OCI-LY3 (cell line): ENCODE measurements around the gene DDTL.
A peak's percentile ranks its signal among the peaks of the same experiment; 100 is the strongest.
"Not testable (repeated sequence)": the region's sequence is repeated elsewhere in the genome, so short reads cannot be mapped to it uniquely, and the experiment has no call there.

ENCODE experiments used
- H2AFZ ChIP-seq: fragments of 200-600, 300-600 bp; shearing (Covaris generic); 2 replicates; pipeline ENCODE4 v1.6.0; 2014; ENCODE audit warnings: antibody characterized with exemption, low read depth, low read length
- H3K27ac ChIP-seq: fragments of 200-600, 300-600 bp; sonication (generic); 2 replicates; pipeline ENCODE4 v1.5.1; 2014; ENCODE audit warnings: mild to moderate bottlenecking, low read length, moderate library complexity, mixed read lengths
- H3K27me3 ChIP-seq: fragments of 200-600, 300-600 bp; sonication (generic); 2 replicates; pipeline ENCODE4 v1.6.1; 2014; ENCODE audit warnings: low read depth, low read length, mixed read lengths
- H3K36me3 ChIP-seq: fragments of 200-600, 300-600 bp; sonication (generic); replicated peaks from 2 replicates; pipeline ENCODE3; 2014; ENCODE audit warnings: low read depth, low read length, mixed read lengths
- H3K4me1 ChIP-seq: fragments of 300-600, 200-600 bp; sonication (generic); 2 replicates; pipeline ENCODE4 v1.6.1; 2014; ENCODE audit warnings: low read length, mixed read lengths
- H3K4me2 ChIP-seq: fragments of 200-600, 300-600 bp; sonication (generic); 2 replicates; pipeline ENCODE4 v1.6.1; 2014; ENCODE audit warnings: low read length, mixed read lengths
- H3K4me3 ChIP-seq: fragments of 300-600, 200-600 bp; sonication (generic); 2 replicates; pipeline ENCODE4 v1.5.1; 2014; ENCODE audit warnings: antibody characterized with exemption, mild to moderate bottlenecking, low read length, moderate library complexity
- H3K79me2 ChIP-seq: fragments of 300-600, 200-600 bp; shearing (Covaris generic); 2 replicates; pipeline ENCODE4 v1.6.1; 2014; ENCODE audit warnings: mild to moderate bottlenecking, low read length, mixed read lengths
- H3K9ac ChIP-seq: fragments of 300-600, 200-600 bp; shearing (Covaris generic); 2 replicates; pipeline ENCODE4 v1.6.0; 2014; ENCODE audit warnings: mild to moderate bottlenecking, low read length, moderate library complexity
- H3K9me3 ChIP-seq: fragments of 200-600, 300-600 bp; shearing (Covaris generic); 2 replicates; pipeline ENCODE4 v1.6.1; 2014; ENCODE audit warnings: low read length, mixed read lengths; ENCODE audit not compliant: insufficient read depth
- H4K20me1 ChIP-seq: fragments of 200-600, 300-600 bp; sonication (generic); 2 replicates; pipeline ENCODE4 v1.6.1; 2016; ENCODE audit warnings: low read length, mixed read lengths; ENCODE audit not compliant: insufficient read depth
- TF ChIP-seq, protein P1 (sequence below): fragments of 200-600, 300-600 bp; sonication (generic); IDR thresholded peaks from 2 replicates; pipeline ENCODE4 v1.5.1; 2014; ENCODE audit warnings: antibody characterized with exemption, low read length, low read depth

DDTL gene

DNA sequence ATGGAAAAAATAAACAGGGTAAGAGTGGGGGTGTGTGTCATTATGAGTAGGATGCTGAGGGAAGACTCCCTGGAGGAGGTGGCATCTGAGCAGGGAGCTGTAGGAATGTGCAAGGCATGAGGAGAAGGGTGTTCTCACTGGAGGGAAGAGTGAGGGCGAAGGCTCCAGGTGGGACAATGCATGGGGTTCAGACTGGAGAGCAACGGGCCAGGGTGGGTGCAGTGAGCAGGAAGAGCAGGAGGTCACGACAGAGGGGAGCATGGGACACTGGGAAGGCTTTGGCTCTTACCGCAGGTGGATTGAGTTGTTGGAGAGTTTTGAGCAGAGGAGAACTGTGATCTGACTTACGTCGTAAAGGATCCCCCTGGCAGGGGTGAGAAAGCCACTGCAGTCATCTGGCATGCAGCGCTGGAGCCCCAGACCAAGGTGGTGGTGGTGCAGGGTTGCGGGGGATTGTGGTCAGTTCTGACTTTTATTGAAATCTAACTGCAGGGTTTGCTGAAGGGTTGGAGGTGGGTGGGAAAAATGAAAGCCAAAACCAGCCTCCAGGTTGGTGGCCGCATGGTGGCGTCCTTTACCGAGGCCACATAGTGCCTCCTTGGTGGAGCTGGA is 13.8 kb upstream of the DDTL start:
- H4K20me1 ChIP-seq, H3K36me3 ChIP-seq, H3K79me2 ChIP-seq, H3K9me3 ChIP-seq, H3K4me2 ChIP-seq, H3K4me1 ChIP-seq, H3K4me3 ChIP-seq, H3K27ac ChIP-seq, H3K9ac ChIP-seq, H2AFZ ChIP-seq, H3K27me3 ChIP-seq: not testable (repeated sequence)

DNA sequence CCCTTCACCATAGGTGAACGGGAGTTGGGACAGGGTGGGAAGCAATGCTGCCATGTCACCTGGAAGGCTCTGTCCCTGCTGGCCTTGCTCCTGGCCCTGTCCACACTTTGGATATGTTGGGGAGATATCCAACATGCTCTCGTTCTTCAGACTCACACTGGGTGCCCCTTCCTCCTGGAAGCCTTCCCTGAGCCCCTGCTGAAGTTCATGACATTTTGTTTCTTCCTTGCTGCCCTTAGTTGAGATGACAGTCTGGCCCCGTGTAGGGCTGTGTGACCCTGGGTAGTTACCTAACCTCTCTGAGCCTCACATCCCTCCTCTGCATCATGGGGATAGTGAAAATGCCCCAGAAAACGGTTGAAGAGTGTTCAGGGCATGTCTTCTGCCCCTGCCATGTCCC is 13.2 kb upstream of the DDTL start:
- H3K4me1 ChIP-seq, H3K4me3 ChIP-seq, H4K20me1 ChIP-seq, H3K27ac ChIP-seq, H3K4me2 ChIP-seq, H3K27me3 ChIP-seq, H3K79me2 ChIP-seq, H3K9me3 ChIP-seq, H2AFZ ChIP-seq, H3K36me3 ChIP-seq, H3K9ac ChIP-seq: not testable (repeated sequence)

DNA sequence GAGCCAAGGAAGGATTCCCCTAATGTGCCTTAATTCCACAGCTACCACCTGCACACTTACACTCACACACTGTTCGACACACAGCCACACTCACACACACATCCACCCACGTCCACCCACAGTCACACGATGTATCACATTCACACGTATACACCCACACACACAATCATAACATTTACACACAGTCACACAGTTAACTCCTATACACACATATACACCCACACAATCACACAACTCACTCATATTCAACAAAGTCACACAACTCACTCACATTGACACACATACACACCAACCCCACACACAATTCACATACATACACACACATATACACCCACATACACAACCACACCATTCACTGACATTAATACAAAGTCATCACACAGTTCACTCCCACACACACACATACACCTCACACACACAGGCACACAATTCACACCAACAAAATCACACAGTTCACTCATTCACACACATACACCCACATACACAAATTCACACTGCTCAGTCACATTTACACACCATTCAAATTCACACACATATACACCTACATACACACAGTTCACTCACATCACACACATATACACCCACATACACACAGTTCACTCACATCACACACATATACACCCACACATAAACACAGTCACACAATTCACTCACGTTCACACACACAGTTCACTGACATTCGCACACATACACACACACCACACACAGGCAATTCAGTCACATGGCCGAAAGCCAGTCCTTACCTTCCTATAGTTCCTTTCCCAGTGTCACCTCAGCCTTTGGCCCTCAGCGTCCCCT is 12.3 kb upstream of the DDTL start:
- H3K79me2 ChIP-seq, H3K4me3 ChIP-seq, H2AFZ ChIP-seq, H3K27me3 ChIP-seq, H3K9ac ChIP-seq, H4K20me1 ChIP-seq, H3K4me2 ChIP-seq, H3K9me3 ChIP-seq, H3K27ac ChIP-seq, H3K36me3 ChIP-seq, H3K4me1 ChIP-seq: not testable (repeated sequence)

DNA sequence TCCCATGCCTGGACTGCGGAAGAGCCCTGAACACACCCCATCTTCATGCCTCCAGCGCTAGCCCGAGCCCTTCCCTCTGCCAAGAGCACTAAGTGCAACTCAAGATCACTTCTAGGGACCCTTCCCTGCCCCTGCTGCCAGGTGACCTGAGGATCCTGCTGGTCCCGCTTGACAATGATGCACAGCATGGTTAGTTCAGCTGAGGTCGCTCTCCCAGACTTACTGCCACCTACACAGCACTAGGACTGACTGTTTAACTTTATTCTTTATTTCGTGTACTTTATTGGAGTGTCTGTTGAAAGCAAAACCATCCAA is 11.7 kb upstream of the DDTL start:
- not testable (repeated sequence) for H3K4me2 ChIP-seq, H3K79me2 ChIP-seq, H3K27me3 ChIP-seq, H3K9ac ChIP-seq, H4K20me1 ChIP-seq, H3K4me3 ChIP-seq, H3K36me3 ChIP-seq, H2AFZ ChIP-seq, H3K9me3 ChIP-seq, H3K27ac ChIP-seq, H3K4me1 ChIP-seq

DNA sequence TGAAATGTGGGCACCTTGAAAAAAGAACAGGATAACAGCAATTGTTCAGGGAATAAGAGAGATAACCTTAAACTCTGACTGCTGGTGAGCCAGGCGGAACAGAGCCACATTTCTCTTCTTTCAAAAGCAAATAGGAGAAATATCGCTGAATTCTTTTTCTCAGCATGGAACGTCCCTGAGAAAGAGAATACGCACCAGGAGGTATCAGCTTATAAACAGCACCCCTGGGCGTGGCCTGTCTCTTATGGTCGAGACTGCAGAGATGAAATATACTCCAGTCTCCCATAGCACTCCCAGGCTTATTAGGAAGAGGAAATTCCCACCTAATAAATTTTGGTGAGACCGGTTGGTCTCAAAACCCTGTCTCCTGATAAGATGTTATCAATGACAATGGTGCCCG is 10.8 kb upstream of the DDTL start:
- not testable (repeated sequence) for H3K4me1 ChIP-seq, H4K20me1 ChIP-seq, H2AFZ ChIP-seq, H3K27ac ChIP-seq, H3K79me2 ChIP-seq, H3K27me3 ChIP-seq, H3K9ac ChIP-seq, H3K36me3 ChIP-seq, H3K4me2 ChIP-seq, H3K4me3 ChIP-seq, H3K9me3 ChIP-seq

DNA sequence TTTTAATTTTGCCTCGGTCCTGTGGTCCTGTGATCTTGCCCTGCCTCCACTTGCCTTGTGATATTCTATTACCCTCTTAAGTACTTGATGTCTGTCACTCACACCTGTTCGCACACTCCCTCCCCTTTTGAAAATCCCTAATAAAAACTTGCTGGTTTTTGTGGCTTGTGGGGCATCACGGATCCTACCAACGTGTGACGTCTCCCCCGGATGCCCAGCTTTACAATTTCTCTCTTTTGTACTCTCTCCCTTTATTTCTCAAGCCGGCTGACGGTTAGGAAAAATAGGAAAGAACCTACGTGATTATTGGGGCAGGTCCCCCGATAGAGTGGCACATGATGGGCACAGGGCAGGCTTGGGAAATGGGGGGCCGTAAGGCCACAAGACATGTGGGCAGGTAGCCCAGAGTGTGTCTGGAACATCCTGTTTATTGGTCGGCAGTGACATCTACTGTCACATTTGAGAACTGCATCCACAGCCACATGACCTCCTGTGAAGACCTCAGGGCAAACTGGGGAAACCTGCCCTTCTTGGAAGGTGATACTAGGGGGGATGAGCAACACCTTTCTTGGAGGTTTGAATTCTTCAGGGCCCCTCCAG is 10.3 kb upstream of the DDTL start:
- not testable (repeated sequence) for H3K79me2 ChIP-seq, H3K4me1 ChIP-seq, H3K9me3 ChIP-seq, H3K27ac ChIP-seq, H3K27me3 ChIP-seq, H3K36me3 ChIP-seq, H3K9ac ChIP-seq, H4K20me1 ChIP-seq
- TF ChIP-seq, protein P1, sequence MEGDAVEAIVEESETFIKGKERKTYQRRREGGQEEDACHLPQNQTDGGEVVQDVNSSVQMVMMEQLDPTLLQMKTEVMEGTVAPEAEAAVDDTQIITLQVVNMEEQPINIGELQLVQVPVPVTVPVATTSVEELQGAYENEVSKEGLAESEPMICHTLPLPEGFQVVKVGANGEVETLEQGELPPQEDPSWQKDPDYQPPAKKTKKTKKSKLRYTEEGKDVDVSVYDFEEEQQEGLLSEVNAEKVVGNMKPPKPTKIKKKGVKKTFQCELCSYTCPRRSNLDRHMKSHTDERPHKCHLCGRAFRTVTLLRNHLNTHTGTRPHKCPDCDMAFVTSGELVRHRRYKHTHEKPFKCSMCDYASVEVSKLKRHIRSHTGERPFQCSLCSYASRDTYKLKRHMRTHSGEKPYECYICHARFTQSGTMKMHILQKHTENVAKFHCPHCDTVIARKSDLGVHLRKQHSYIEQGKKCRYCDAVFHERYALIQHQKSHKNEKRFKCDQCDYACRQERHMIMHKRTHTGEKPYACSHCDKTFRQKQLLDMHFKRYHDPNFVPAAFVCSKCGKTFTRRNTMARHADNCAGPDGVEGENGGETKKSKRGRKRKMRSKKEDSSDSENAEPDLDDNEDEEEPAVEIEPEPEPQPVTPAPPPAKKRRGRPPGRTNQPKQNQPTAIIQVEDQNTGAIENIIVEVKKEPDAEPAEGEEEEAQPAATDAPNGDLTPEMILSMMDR: peak; percentile 57
- Histone ChIP-seq H3K4me3 (0 out of 2 replicates have a peak overlapping the region, but pooled peaks have one; percentile 44), H2AFZ (peak overlapping the region; percentile 34; the same call in 1 of the 2 replicates), H3K4me2 (peak overlapping the region; percentile 57)

DNA sequence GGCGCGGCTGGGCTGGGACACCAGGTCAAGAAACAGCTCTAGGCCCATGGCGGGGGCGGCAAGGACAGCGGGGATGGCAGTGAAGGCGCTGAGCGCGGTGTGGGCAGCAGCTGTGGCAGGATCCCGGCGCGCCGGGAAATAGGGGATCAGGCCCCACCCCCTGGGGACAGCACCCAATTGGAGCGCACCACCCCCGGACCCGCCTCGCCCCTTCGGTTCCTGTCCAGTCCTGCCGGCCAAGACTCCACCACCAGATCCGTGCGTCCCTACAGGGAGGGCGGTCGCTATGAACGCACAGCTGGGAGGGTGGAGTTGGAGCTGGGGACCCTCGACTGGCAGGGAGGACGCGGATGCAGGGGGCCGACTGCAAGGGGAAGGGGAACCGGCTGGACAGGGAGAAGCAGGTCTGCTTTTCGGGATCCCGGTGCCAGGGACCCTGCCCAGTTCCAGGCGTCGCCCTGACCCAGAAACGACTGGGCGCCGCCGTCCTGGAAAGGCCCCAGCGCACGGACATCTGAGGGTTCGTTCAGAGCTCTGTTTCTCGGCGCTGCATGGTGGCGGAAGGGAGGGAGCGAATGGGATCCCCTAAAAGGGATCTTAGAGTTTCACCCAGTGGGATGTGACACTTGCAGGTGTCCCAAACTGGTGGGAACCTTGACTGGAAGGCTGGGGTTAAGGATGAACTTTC is 5.5 kb upstream of the DDTL start, which contains the start of gene GSTT2B:
Gene GSTT2B (minus strand): TSS at position 112 of the 688 bp plus-strand sequence. CDS start 64 bp downstream, at position 48.
- H3K27me3 ChIP-seq, H3K4me3 ChIP-seq, H4K20me1 ChIP-seq, H3K27ac ChIP-seq, H3K9me3 ChIP-seq, H3K9ac ChIP-seq, H2AFZ ChIP-seq, H3K79me2 ChIP-seq, H3K4me1 ChIP-seq, H3K4me2 ChIP-seq, H3K36me3 ChIP-seq: not testable (repeated sequence)

DNA sequence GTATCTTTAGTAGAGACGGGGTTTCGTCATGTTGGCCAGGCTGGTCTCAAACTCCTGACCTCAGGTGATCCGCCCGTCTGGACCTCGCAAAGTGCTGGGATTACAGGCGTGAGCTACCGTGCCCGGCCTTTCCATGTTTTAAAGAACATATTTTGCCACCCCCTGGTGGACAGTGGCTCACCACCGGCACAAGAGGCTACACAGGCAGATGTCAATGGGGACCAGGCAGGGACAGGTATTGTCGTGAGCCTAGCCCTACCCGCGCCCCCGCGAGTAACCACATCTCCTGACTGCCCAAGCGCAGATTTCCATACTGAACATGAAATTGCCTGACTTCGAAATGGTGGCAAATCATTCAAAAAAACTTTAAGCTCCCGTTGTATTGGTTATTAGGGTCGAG is 594 bp upstream of the DDTL start:
- not testable (repeated sequence) for H3K9ac ChIP-seq, H2AFZ ChIP-seq, H3K27ac ChIP-seq, H3K4me2 ChIP-seq, H3K9me3 ChIP-seq, H3K4me1 ChIP-seq, H3K27me3 ChIP-seq, H4K20me1 ChIP-seq, H3K4me3 ChIP-seq
- Histone ChIP-seq H3K36me3 (peaks cover 21% of the 10 kb centered on the region), H3K79me2 (peaks cover 18% of the 10 kb centered on the region)
